ENCODE measurements around the gene GAD1.

The GAD1 gene

GRCh38 chr2:170813611-170814532 lies 2.8 kb upstream of the GAD1 start:
- Mint-ChIP-seq H3K27ac (peak overlapping the region; percentile 53), H3K9me3 (no peaks in the 10 kb centered on the region), H3K27me3 (peaks cover 28% of the 10 kb centered on the region), H3K4me3 (no peak overlapping the region), H3K36me3 (no peaks in the 10 kb centered on the region), H3K4me1 (peaks cover 6% of the 10 kb centered on the region)
- ATAC-seq (ENCODE audit: low read depth): no peak
- peak in 1 of 2 donors; percentile 2 for DNase-seq (ENCODE audit: low spot score in 2 of 2)

- Mint-ChIP-seq H3K4me3 (no peak overlapping the region), H3K36me3 (no peaks in the 10 kb centered on the region), H3K27me3 (peaks cover 27% of the 10 kb centered on the region), H3K27ac (peak overlapping the region; percentile 63), H3K9me3 (no peaks in the 10 kb centered on the region), H3K4me1 (peaks cover 6% of the 10 kb centered on the region)
- ATAC-seq (ENCODE audit: low read depth) (no peak), DNase-seq (ENCODE audit: low spot score in 2 of 2) (peak in 1 of 2 donors; percentile 5)
Observed at GRCh38 chr2:170814533-170815230, 2.0 kb upstream of the GAD1 start.

- peak overlapping the region; percentile 61 for H3K4me3 Mint-ChIP-seq
- ATAC-seq (ENCODE audit: low read depth): no peak
- peaks cover 27% of the 10 kb centered on the region for H3K27me3 Mint-ChIP-seq
- peak overlapping the region; percentile 83 for H3K27ac Mint-ChIP-seq
- DNase-seq (ENCODE audit: low spot score in 2 of 2): no peak
- H3K4me1 Mint-ChIP-seq: peaks cover 6% of the 10 kb centered on the region
- no peaks in the 10 kb centered on the region for H3K9me3 Mint-ChIP-seq
- no peaks in the 10 kb centered on the region for H3K36me3 Mint-ChIP-seq
Observed at GRCh38 chr2:170815311-170815710, 1.4 kb upstream of the GAD1 start.

- Mint-ChIP-seq H3K36me3 (no peaks in the 10 kb centered on the region), H3K27ac (peak overlapping the region; percentile 83), H3K4me3 (peak overlapping the region; percentile 61), H3K4me1 (peaks cover 12% of the 10 kb centered on the region), H3K9me3 (peaks cover 2% of the 10 kb centered on the region), H3K27me3 (peaks cover 33% of the 10 kb centered on the region)
- ATAC-seq (ENCODE audit: low read depth): peak; percentile 55
- DNase-seq (ENCODE audit: low spot score in 2 of 2): peak in 1 of 2 donors; percentile 58
Observed at GRCh38 chr2:170815746-170816503, 762 bp upstream of the GAD1 start.

- Mint-ChIP-seq H3K4me1 (peaks cover 21% of the 10 kb centered on the region), H3K9me3 (peaks cover 2% of the 10 kb centered on the region), H3K27ac (peak overlapping the region; percentile 47), H3K27me3 (peaks cover 41% of the 10 kb centered on the region), H3K36me3 (no peaks in the 10 kb centered on the region), H3K4me3 (peak overlapping the region; percentile 77)
- ATAC-seq (ENCODE audit: low read depth) (no peak), DNase-seq (ENCODE audit: low spot score in 2 of 2) (peak in 1 of 2 donors; percentile 33)
Observed at GRCh38 chr2:170817093-170818035, 677 bp downstream of the GAD1 start.

GRCh38 chr2:170818036-170818751 lies 1.5 kb downstream of the GAD1 start:
- no peak overlapping the region for H3K4me3 Mint-ChIP-seq
- ATAC-seq (ENCODE audit: low read depth) (no peak), DNase-seq (ENCODE audit: low spot score in 2 of 2) (no peak)
- peak overlapping the region; percentile 42 for H3K27ac Mint-ChIP-seq
- H3K27me3 Mint-ChIP-seq: peaks cover 45% of the 10 kb centered on the region
- H3K36me3 Mint-ChIP-seq: no peaks in the 10 kb centered on the region
- peaks cover 25% of the 10 kb centered on the region for H3K4me1 Mint-ChIP-seq
- peaks cover 2% of the 10 kb centered on the region for H3K9me3 Mint-ChIP-seq

- Mint-ChIP-seq H3K27ac (peak overlapping the region; percentile 42), H3K27me3 (peaks cover 41% of the 10 kb centered on the region), H3K4me1 (peaks cover 25% of the 10 kb centered on the region), H3K9me3 (peaks cover 2% of the 10 kb centered on the region), H3K36me3 (no peaks in the 10 kb centered on the region), H3K4me3 (no peak overlapping the region)
- no peak for DNase-seq (ENCODE audit: low spot score in 2 of 2)
- ATAC-seq (ENCODE audit: low read depth): no peak
Observed at GRCh38 chr2:170818752-170819470, 2.2 kb downstream of the GAD1 start.

- Mint-ChIP-seq H3K4me3 (peak overlapping the region; percentile 78), H3K4me1 (peaks cover 27% of the 10 kb centered on the region)
- DNase-seq (ENCODE audit: low spot score in 2 of 2): no peak
Observed at GRCh38 chr2:170819680-170820664, 3.3 kb downstream of the GAD1 start.

GRCh38 chr2:170820757-170821530 lies 4.3 kb downstream of the GAD1 start:
- no peak overlapping the region for H3K27ac Mint-ChIP-seq
- peak overlapping the region; percentile 78 for H3K4me3 Mint-ChIP-seq
- ATAC-seq (ENCODE audit: low read depth) (peak; percentile 67), DNase-seq (ENCODE audit: low spot score in 2 of 2) (peak in 1 of 2 donors; percentile 22)
- peaks cover 2% of the 10 kb centered on the region for H3K9me3 Mint-ChIP-seq
- H3K36me3 Mint-ChIP-seq: peaks cover 1% of the 10 kb centered on the region
- peaks cover 24% of the 10 kb centered on the region for H3K4me1 Mint-ChIP-seq
- H3K27me3 Mint-ChIP-seq: peaks cover 35% of the 10 kb centered on the region

More at GRCh38 chr2:170819680-170820664, 3.3 kb downstream of the GAD1 start:
- no peak for ATAC-seq (ENCODE audit: low read depth)
- H3K27me3 Mint-ChIP-seq: peaks cover 36% of the 10 kb centered on the region
- H3K36me3 Mint-ChIP-seq: peaks cover 1% of the 10 kb centered on the region
- no peak overlapping the region for H3K27ac Mint-ChIP-seq
- peaks cover 2% of the 10 kb centered on the region for H3K9me3 Mint-ChIP-seq

GRCh38 chr2:170821531-170822289 lies 5.0 kb downstream of the GAD1 start:
- H3K27me3 Mint-ChIP-seq: peaks cover 35% of the 10 kb centered on the region
- peaks cover 2% of the 10 kb centered on the region for H3K9me3 Mint-ChIP-seq
- DNase-seq (ENCODE audit: low spot score in 2 of 2): no peak
- peaks cover 1% of the 10 kb centered on the region for H3K36me3 Mint-ChIP-seq
- H3K4me1 Mint-ChIP-seq: peaks cover 24% of the 10 kb centered on the region
- H3K4me3 Mint-ChIP-seq: peak overlapping the region; percentile 34
- no peak for ATAC-seq (ENCODE audit: low read depth)
- no peak overlapping the region for H3K27ac Mint-ChIP-seq

Measured in memory B cell (primary cell).